Mesodermal cell (in vitro differentiated cells): ENCODE results near the gene EFR3B.

Experiments used
- H3K27ac ChIP-seq: 2 replicates; pipeline ENCODE4 v1.7.0; 2013; ENCODE audit warnings: mild to moderate bottlenecking, low read depth, low read length, moderate library complexity; ENCODE audit not compliant: severe bottlenecking
- H3K36me3 ChIP-seq: 2 replicates; pipeline ENCODE4 v1.7.1; 2013; ENCODE audit warnings: mild to moderate bottlenecking, low read length, moderate library complexity; ENCODE audit not compliant: control insufficient read depth, insufficient read depth
- H3K4me1 ChIP-seq: one replicate; pipeline ENCODE4 v1.7.1; 2013; ENCODE audit warnings: mild to moderate bottlenecking, low read length; ENCODE audit not compliant: insufficient read depth, control insufficient read depth, poor library complexity, severe bottlenecking
- H3K4me3 ChIP-seq: 2 replicates; pipeline ENCODE4 v1.7.0; 2013; ENCODE audit warnings: low read length, control low read depth, mild to moderate bottlenecking; ENCODE audit not compliant: insufficient read depth, poor library complexity, severe bottlenecking; ENCODE audit errors: extremely low read depth
- H3K9me3 ChIP-seq: 2 replicates; pipeline ENCODE4 v1.7.1; 2013; ENCODE audit warnings: mild to moderate bottlenecking, low read length, moderate library complexity; ENCODE audit not compliant: control insufficient read depth
- WGBS, 2 experiments: methylation state at CpG; one replicate each; pipeline ENCODE4 v1.1.5; 2013; ENCODE audit warnings: missing lambda C conversion rate in 2 of 2; ENCODE audit not compliant: insufficient coverage in 2 of 2; 5-methylcytosine and 5-hydroxymethylcytosine counted together

Gene EFR3B

DNA sequence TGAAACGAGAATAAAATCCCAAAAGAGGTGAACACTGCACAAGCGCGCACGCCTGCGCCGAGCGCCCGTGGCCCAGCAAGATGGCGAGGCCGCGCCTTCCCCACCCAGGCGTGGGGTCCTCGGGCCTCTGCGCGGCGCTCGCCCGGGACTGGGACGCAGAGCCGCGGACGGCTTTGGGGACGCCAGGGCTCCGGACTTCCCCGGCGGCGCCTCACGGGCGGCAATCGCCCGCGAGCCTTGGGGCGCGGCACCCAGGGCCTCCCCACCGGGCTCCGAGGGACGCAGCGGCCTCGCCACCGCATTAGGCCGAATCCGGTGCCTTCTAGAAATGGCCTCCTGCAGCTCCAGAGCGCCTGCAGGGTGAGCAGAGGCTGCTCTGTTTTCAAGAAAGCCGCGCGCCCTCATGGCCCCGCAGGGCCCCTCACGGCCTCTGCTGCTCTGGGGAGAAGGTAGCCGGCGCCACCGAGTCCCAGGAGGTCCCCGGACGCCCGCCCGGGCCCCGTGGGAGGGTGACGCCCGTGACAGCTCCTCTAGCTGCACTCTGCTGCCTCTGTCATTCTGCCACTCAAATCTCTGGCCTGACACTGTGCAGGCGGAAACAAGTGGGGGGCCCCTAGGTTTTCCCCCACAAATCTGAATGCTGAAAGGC is 162.4 kb downstream of the EFR3B start:
- Histone ChIP-seq H3K9me3 (no peaks in the 10 kb centered on the region), H3K4me3 (no peak overlapping the region), H3K36me3 (no peaks in the 10 kb centered on the region), H3K4me1 (no peaks in the 10 kb centered on the region), H3K27ac (no peak overlapping the region)
- 95 to 96% methylated on average over 37 to 57 of the region's 59 CpGs for WGBS, 2 experiments

DNA sequence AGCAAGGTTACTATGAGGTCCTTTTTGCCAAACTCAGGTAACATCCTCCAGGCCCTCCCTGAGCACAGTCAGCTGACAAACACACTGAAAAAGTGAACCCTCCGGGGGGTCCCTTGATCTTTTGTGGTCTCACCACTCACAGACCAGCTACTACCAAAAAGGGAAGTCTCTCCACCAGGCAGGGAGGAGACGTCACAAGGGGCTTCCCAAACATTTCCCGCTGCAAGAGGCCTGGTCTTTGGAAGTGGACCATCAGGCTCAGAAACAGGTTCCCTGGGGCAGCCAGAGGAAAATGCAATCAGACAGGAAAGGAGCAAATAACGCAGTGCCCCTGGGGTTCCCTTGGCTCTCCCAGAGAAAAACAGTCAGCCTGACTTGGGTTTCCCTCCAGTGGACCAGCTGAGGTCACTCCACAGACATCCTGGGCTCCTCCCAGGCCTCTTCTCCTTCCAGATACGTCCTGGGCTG is 165.2 kb downstream of the EFR3B start:
- no peak overlapping the region for H3K27ac ChIP-seq
- 72 to 80% methylated on average over 5 of the region's 5 CpGs for WGBS, 2 experiments

More for the DNA sequence above, 165.2 kb downstream of the EFR3B start:
- Histone ChIP-seq H3K9me3 (no peaks in the 10 kb centered on the region), H3K4me3 (no peak overlapping the region), H3K36me3 (no peaks in the 10 kb centered on the region), H3K4me1 (no peaks in the 10 kb centered on the region)
